ENCODE data around the gene ANGEL2.

GRCh38 chr1:212979340-212980122 is 36.1 kb downstream of the ANGEL2 start:
- TF ChIP-seq YY1 (IDR thresholded peaks at IDR 0.05; ENCODE audit: insufficient read depth, insufficient read length) (no peak), ZNF274 (IDR thresholded peaks at IDR 0.05; ENCODE audit: low read depth, low read length) (no peak)
